Common myeloid progenitor, CD34-positive (primary cell): ENCODE measurements around the gene EVI5L.

Experiments
- CTCF ChIA-PET: fragments of 350-600 bp; sonication (Branson Sonifier 250); formaldehyde crosslinking; loops from one replicate; lab custom pipeline; 2021; ENCODE audit warnings: antibody characterized with exemption; lab: Charles Lee
- POLR2A ChIA-PET: fragments of 350-600 bp; sonication (Branson Sonifier 250); formaldehyde crosslinking; loops from one replicate; lab custom pipeline; 2021; ENCODE audit warnings: antibody characterized with exemption; lab: Charles Lee
- DNase-seq, 3 donors: peaks; one replicate each; pipeline versions ENCODE4 v3.0.0 to v3.0.0-alpha.2; 2013
- H3K27ac ChIP-seq, 2 experiments: 1 replicate in 1 of 2; 2 replicates in 1 of 2; pipeline ENCODE4 v1.7.0; 2013; ENCODE audit warnings: inconsistent platforms in 2 of 2, low read length in 2 of 2, mild to moderate bottlenecking in 2 of 2, low read depth in 1 of 2, moderate library complexity in 1 of 2; ENCODE audit not compliant: severe bottlenecking in 2 of 2, insufficient read depth in 1 of 2, poor library complexity in 1 of 2
- H3K27me3 ChIP-seq, 5 experiments: replicated peaks in 2 of 5; 1 replicate in 3 of 5; 2 replicates in 2 of 5; pipeline versions ENCODE4 v1.6.1 to v1.7.0; 2013; ENCODE audit warnings: low read length in 4 of 5, mild to moderate bottlenecking in 2 of 5, moderate library complexity in 2 of 5, inconsistent platforms in 1 of 5; ENCODE audit not compliant: insufficient read depth in 5 of 5, control insufficient read depth in 4 of 5
- H3K36me3 ChIP-seq, 4 experiments: 1 replicate in 2 of 4; 2 replicates in 2 of 4; pipeline versions ENCODE4 v1.6.1 to v1.7.0; 2013; ENCODE audit warnings: low read length in 3 of 4, control low read depth in 1 of 4, mild to moderate bottlenecking in 1 of 4; ENCODE audit not compliant: control insufficient read depth in 4 of 4, insufficient read depth in 4 of 4
- H3K4me1 ChIP-seq, 4 experiments: 1 replicate in 3 of 4; 2 replicates in 1 of 4; pipeline versions ENCODE4 v1.6.1 to v1.7.1; 2013; ENCODE audit warnings: low read length in 3 of 4, mild to moderate bottlenecking in 3 of 4, control low read depth in 1 of 4, inconsistent platforms in 1 of 4, moderate library complexity in 1 of 4; ENCODE audit not compliant: control insufficient read depth in 4 of 4, insufficient read depth in 4 of 4; ENCODE audit errors: control extremely low read depth in 1 of 4
- H3K4me3 ChIP-seq, 7 experiments: 1 replicate in 4 of 7; 2 replicates in 3 of 7; pipeline versions ENCODE4 v1.5.1 to v1.7.0; 2013; ENCODE audit warnings: mild to moderate bottlenecking in 7 of 7, low read length in 6 of 7, moderate library complexity in 6 of 7, inconsistent platforms in 2 of 7, low read depth in 2 of 7, control low read depth in 1 of 7; ENCODE audit not compliant: insufficient read depth in 4 of 7, control insufficient read depth in 1 of 7; ENCODE audit errors: extremely low read depth in 1 of 7
- H3K9me3 ChIP-seq, 5 experiments: 1 replicate in 4 of 5; 2 replicates in 1 of 5; pipeline versions ENCODE4 v1.6.1 to v1.7.1; 2013; ENCODE audit warnings: low read length in 4 of 5, mild to moderate bottlenecking in 2 of 5, inconsistent platforms in 1 of 5, low read depth in 1 of 5, moderate library complexity in 1 of 5; ENCODE audit not compliant: control insufficient read depth in 4 of 5, insufficient read depth in 2 of 5; ENCODE audit errors: control extremely low read depth in 1 of 5
- WGBS: methylation state at CpG from one replicate; pipeline ENCODE4 v1.1.5; 2013; ENCODE audit not compliant: insufficient coverage; 5-methylcytosine and 5-hydroxymethylcytosine counted together

EVI5L gene

GRCh38 chr19:7877249-7877836 lies 47.3 kb downstream of the EVI5L start:
- no peaks in the 10 kb centered on the region for H3K36me3 ChIP-seq
- ChIA-PET CTCF (interaction anchor here (0.6 to 1.1 kb wide), 3 partner anchors 14 to 138 kb away, joined by 3 to 5 read pairs (median 4); no protein-coding TSS in a partner anchor), POLR2A (no interaction called here)
- peaks cover 0 to 36% (median 13%) of the 10 kb centered on the region in 5 experiments for H3K27me3 ChIP-seq
- H3K27ac ChIP-seq = no peak overlapping the region
- peaks cover 0 to 23% (median 17%) of the 10 kb centered on the region in 4 experiments for H3K4me1 ChIP-seq
- 95% methylated on average over 5 of the region's 6 CpGs for WGBS
- no peak for DNase-seq
- H3K4me3 ChIP-seq = no peak overlapping the region
- peaks cover 0 to 1% (median 0%) of the 10 kb centered on the region in 5 experiments for H3K9me3 ChIP-seq

- Histone ChIP-seq H3K4me1 (peaks cover 0 to 11% (median 10%) of the 10 kb centered on the region in 4 experiments), H3K4me3 (no peak overlapping the region), H3K27me3 (peaks cover 0 to 19% (median 7%) of the 10 kb centered on the region in 5 experiments), H3K9me3 (peaks cover 0 to 1% (median 0%) of the 10 kb centered on the region in 5 experiments), H3K36me3 (no peaks in the 10 kb centered on the region), H3K27ac (peak overlapping the region in 1 of 2 experiments; percentile 14)
- WGBS = 90% methylated on average over 14 of the region's 18 CpGs
- ChIA-PET POLR2A (no interaction called here), CTCF (interaction anchor here (1.7 kb wide), 1 partner anchor 10 kb away, joined by 6 read pairs; no protein-coding TSS in a partner anchor)
- no peak for DNase-seq
Observed at GRCh38 chr19:7879111-7879807, 49.2 kb downstream of the EVI5L start.

- WGBS = 96% methylated on average over 3 of the region's 19 CpGs
- ChIA-PET POLR2A (no interaction called here), CTCF (interaction anchor here (1.7 kb wide), 1 partner anchor 10 kb away, joined by 6 read pairs; no protein-coding TSS in a partner anchor)
- peaks cover 0 to 13% (median 2%) of the 10 kb centered on the region in 5 experiments for H3K27me3 ChIP-seq
- H3K36me3 ChIP-seq = no peaks in the 10 kb centered on the region
- H3K9me3 ChIP-seq = peaks cover 0 to 1% (median 0%) of the 10 kb centered on the region in 5 experiments
- H3K27ac ChIP-seq = no peak overlapping the region
- peak in 2 of 3 donors; percentile 40 to 63 for DNase-seq
- H3K4me1 ChIP-seq = peaks cover 0 to 5% (median 4%) of the 10 kb centered on the region in 4 experiments
- no peak overlapping the region for H3K4me3 ChIP-seq
Observed at GRCh38 chr19:7879836-7880235, 49.8 kb downstream of the EVI5L start.

- H3K9me3 ChIP-seq = peaks cover 0 to 1% (median 0%) of the 10 kb centered on the region in 5 experiments
- H3K4me1 ChIP-seq = peaks cover 0 to 3% (median 0%) of the 10 kb centered on the region in 4 experiments
- ChIA-PET CTCF (no interaction called here), POLR2A (no interaction called here)
- no peak overlapping the region for H3K4me3 ChIP-seq
- H3K27ac ChIP-seq = no peak overlapping the region
- WGBS = 89% methylated on average over 3 of the region's 3 CpGs
- no peak for DNase-seq
- no peaks in the 10 kb centered on the region for H3K36me3 ChIP-seq
- peaks cover 0 to 1% (median 0%) of the 10 kb centered on the region in 5 experiments for H3K27me3 ChIP-seq
Observed at GRCh38 chr19:7881910-7882309, 51.9 kb downstream of the EVI5L start.

- ChIA-PET CTCF (interaction anchor here (1.3 to 1.8 kb wide), 2 partner anchors 15 to 17 kb away, joined by 3 to 5 read pairs; no protein-coding TSS in a partner anchor), POLR2A (interaction anchor here (0.6 kb wide), 1 partner anchor 158 kb away, joined by 3 read pairs; no protein-coding TSS in a partner anchor)
- peaks cover 0 to 6% (median 0%) of the 10 kb centered on the region in 5 experiments for H3K27me3 ChIP-seq
- no peak for DNase-seq
- WGBS = 77% methylated on average over 2 of the region's 4 CpGs
- H3K4me3 ChIP-seq = no peak overlapping the region
- H3K27ac ChIP-seq = no peak overlapping the region
- peaks cover 0 to 5% (median 2%) of the 10 kb centered on the region in 4 experiments for H3K4me1 ChIP-seq
- H3K36me3 ChIP-seq = no peaks in the 10 kb centered on the region
- peaks cover 0 to 1% (median 0%) of the 10 kb centered on the region in 5 experiments for H3K9me3 ChIP-seq
Observed at GRCh38 chr19:7883105-7883504, 53.1 kb downstream of the EVI5L start.

GRCh38 chr19:7883796-7884570 lies 54.0 kb downstream of the EVI5L start:
- H3K27me3 ChIP-seq = peaks cover 0 to 13% (median 5%) of the 10 kb centered on the region in 5 experiments
- H3K36me3 ChIP-seq = no peaks in the 10 kb centered on the region
- peaks cover 0 to 12% (median 9%) of the 10 kb centered on the region in 4 experiments for H3K4me1 ChIP-seq
- peaks cover 0 to 1% (median 0%) of the 10 kb centered on the region in 5 experiments for H3K9me3 ChIP-seq
- POLR2A ChIA-PET = no interaction called here
- 100% methylated on average over 1 of the region's 2 CpGs for WGBS
- no peak overlapping the region for H3K4me3 ChIP-seq
- CTCF ChIA-PET = interaction anchor here (0.7 to 1.8 kb wide), 3 partner anchors 8 to 16 kb away, joined by 3 to 5 read pairs (median 3); no protein-coding TSS in a partner anchor
- H3K27ac ChIP-seq = no peak overlapping the region
- DNase-seq = no peak
